HepG2 (cell line): ENCODE results near the gene ATIC. TPM values are rescaled to one million over a fixed set of nuclear protein-coding genes. Genes with fewer than 3 reads are reported as not detected.

Source experiments
- ATAC-seq: fragments of 200-7000 bp; cut with Tn5 transposase; 3 replicates; pipeline ENCODE4 v1.9.1; 2020; ENCODE audit warnings: mild to moderate bottlenecking, moderate library complexity
- BruUV-seq: library from RNA; stranded (reverse); fragments of 400-500 nt; replicated peaks from 2 replicates; lab custom pipeline; 2021; lab: Mats Ljungman, UMichigan
- CTCF ChIA-PET: fragments of 300-600 bp; formaldehyde crosslinking; extraction: SDS; loops from one replicate; lab custom pipeline; 2021; ENCODE audit warnings: low total read pairs, inconsistent platforms, low intra/inter-chr PET ratio; lab: Yijun Ruan, JAX
- POLR2A ChIA-PET: fragments of 350-600 bp; sonication (Branson Sonifier 250); formaldehyde crosslinking; loops from one replicate; lab custom pipeline; 2020; ENCODE audit warnings: antibody characterized with exemption, inconsistent platforms; lab: Yijun Ruan, JAX
- DNase-seq: peaks from one replicate; pipeline ENCODE4 v3.0.0-alpha.2; 2015; ENCODE audit warnings: low spot score
- FAIRE-seq: peaks from 3 replicates; lab custom pipeline; 2011; peaks lifted over from hg19 to GRCh38; lab: Jason Lieb, UNC
- H2AFZ ChIP-seq: one replicate; pipeline ENCODE4 v1.6.1; 2011; ENCODE audit warnings: low read length, inconsistent platforms
- H3K27ac ChIP-seq: fragments of 300-600 bp; 3 replicates; pipeline ENCODE4 v1.8.0; 2011; ENCODE audit warnings: mixed run types, mild to moderate bottlenecking, mixed read lengths, low read length, inconsistent platforms; ENCODE audit not compliant: insufficient read depth; ENCODE audit errors: extremely low read length
- H3K27me3 ChIP-seq, 2 experiments: fragments of 200-600 bp in 1 of 2; 2 replicates in 1 of 2; 3 replicates in 1 of 2; pipeline versions ENCODE4 v1.6.0 to v1.8.0; 2011; ENCODE audit warnings: low read length in 2 of 2, mild to moderate bottlenecking in 2 of 2, moderate library complexity in 2 of 2, inconsistent platforms in 1 of 2; ENCODE audit not compliant: insufficient read depth in 2 of 2, control insufficient read depth in 1 of 2
- H3K36me3 ChIP-seq, 2 experiments: fragments of 200-600 bp in 1 of 2; replicated peaks in 1 of 2; 2 replicates in 1 of 2; 3 replicates in 1 of 2; pipeline versions ENCODE4 v1.5.1 to v1.8.0; 2011; ENCODE audit warnings: low read length in 2 of 2, inconsistent platforms in 1 of 2; ENCODE audit not compliant: insufficient read depth in 2 of 2, control insufficient read depth in 1 of 2
- H3K4me1 ChIP-seq: 2 replicates; pipeline ENCODE4 v1.5.1; 2012; ENCODE audit warnings: low read length, inconsistent platforms; ENCODE audit not compliant: insufficient read depth
- H3K4me2 ChIP-seq: 2 replicates; pipeline ENCODE4 v1.6.0; 2011; ENCODE audit warnings: low read depth, low read length, inconsistent platforms
- H3K4me3 ChIP-seq, 3 experiments: fragments of 200-600 bp in 1 of 3; sonication (generic), shearing (Covaris generic) in 1 of 3; replicated peaks in 1 of 3; 2 replicates each; pipeline ENCODE4 v1.5.1; 2011 to 2016; ENCODE audit warnings: low read length in 3 of 3, inconsistent platforms in 2 of 3, low read depth in 2 of 3, mild to moderate bottlenecking in 2 of 3, control low read depth in 1 of 3, mixed read lengths in 1 of 3; ENCODE audit not compliant: insufficient read depth in 1 of 3
- H3K79me2 ChIP-seq: one replicate; pipeline ENCODE4 v1.6.1; 2011; ENCODE audit warnings: low read length, inconsistent platforms; ENCODE audit not compliant: insufficient read depth
- H3K9ac ChIP-seq: 2 replicates; pipeline ENCODE4 v1.6.0; 2011; ENCODE audit warnings: mild to moderate bottlenecking, low read depth, low read length, inconsistent platforms; ENCODE audit not compliant: insufficient read depth
- H3K9me3 ChIP-seq: 2 replicates; pipeline ENCODE4 v1.5.1; 2012; ENCODE audit warnings: mild to moderate bottlenecking, low read length
- H4K20me1 ChIP-seq: 2 replicates; pipeline ENCODE4 v1.6.0; 2011; ENCODE audit warnings: inconsistent platforms, mild to moderate bottlenecking, low read length, moderate library complexity; ENCODE audit not compliant: insufficient read depth
- EHMT2 ChIP-seq: fragments of 200-600 bp; sonication (generic); IDR thresholded peaks from 2 replicates; pipeline ENCODE4 v1.7.0; 2017; ENCODE audit warnings: antibody characterized with exemption, low read depth, low read length, borderline replicate concordance
- POLR2AphosphoS5 ChIP-seq: IDR thresholded peaks from 2 replicates; pipeline ENCODE4 v1.6.1; 2012; ENCODE audit warnings: low read depth, low read length
- REXO4 ChIP-seq: sonication (generic); formaldehyde crosslinking; IDR thresholded peaks from 2 replicates; pipeline ENCODE4 v1.8.0; 2022; ENCODE audit warnings: missing genetic modification reagents, mild to moderate bottlenecking, borderline replicate concordance
- RXRA ChIP-seq: sonication (generic); formaldehyde crosslinking; IDR thresholded peaks from 2 replicates; pipeline ENCODE4 v1.5.1; 2020; ENCODE audit warnings: missing genetic modification reagents
- SNAPC5 ChIP-seq: sonication (generic); formaldehyde crosslinking; IDR thresholded peaks from 2 replicates; pipeline ENCODE4 v1.8.1; 2023; ENCODE audit warnings: mild to moderate bottlenecking, missing genetic modification reagents, borderline replicate concordance
- ZBTB8A ChIP-seq: sonication (generic); formaldehyde crosslinking; IDR thresholded peaks from 2 replicates; pipeline ENCODE4 v1.4.0; 2020; ENCODE audit warnings: mild to moderate bottlenecking, low read depth, missing genetic modification reagents, borderline replicate concordance
- ZFP36L2 ChIP-seq: sonication (generic); formaldehyde crosslinking; IDR thresholded peaks from 2 replicates; pipeline ENCODE4 v1.4.0; 2020; ENCODE audit warnings: missing genetic modification reagents
- ZNF33B ChIP-seq: sonication (generic); formaldehyde crosslinking; IDR thresholded peaks from 2 replicates; pipeline ENCODE4 v1.5.1; 2020; ENCODE audit warnings: mild to moderate bottlenecking, missing genetic modification reagents
- ZNF724P ChIP-seq: sonication (generic); formaldehyde crosslinking; IDR thresholded peaks from 2 replicates; pipeline ENCODE4 v1.8.0; 2022; ENCODE audit warnings: missing genetic modification reagents, borderline replicate concordance
- ZNF75D ChIP-seq: sonication (generic); formaldehyde crosslinking; IDR thresholded peaks from 2 replicates; pipeline ENCODE4 v1.8.1; 2023; ENCODE audit warnings: missing genetic modification reagents, mild to moderate bottlenecking, borderline replicate concordance
- ZSCAN21 ChIP-seq: sonication (generic); formaldehyde crosslinking; IDR thresholded peaks from 2 replicates; pipeline ENCODE4 v1.8.0; 2022; ENCODE audit warnings: mild to moderate bottlenecking, missing genetic modification reagents, moderate library complexity, borderline replicate concordance
- WGBS: methylation state at CpG from one replicate; pipeline ENCODE4 v1.1.6; 2017; ENCODE audit warnings: low lambda C conversion rate; 5-methylcytosine and 5-hydroxymethylcytosine counted together
- in situ Hi-C: cut with HindIII; loops from 2 replicates; pipeline ENCODE4 v1.10.0; 2017; ENCODE audit warnings: low pct_unique_long_range_greater_than_20kb; ENCODE audit not compliant: extremely low pct_ligation_motif_present
- intact Hi-C: fragments of 100-400 bp; cut with micrococcal nuclease; formaldehyde crosslinking; loops from one replicate; pipeline ENCODE4 v1.10.0; 2022; ENCODE audit not compliant: unreplicated experiment
- polyA plus RNA-seq, 8 experiments: library from polyadenylated mRNA; depleted of rRNA in 3 of 8; stranded (reverse) in 7 of 8; unstranded in 1 of 8; fragments of >200 nt; fragmentation: Illumina TruSeq in 4 of 8; extraction: Trizol in 4 of 8; gene quantifications; 2 replicates each; pipeline versions ENCODE4 v1.2.1 to v1.2.3, GENCODE V29; 2011 to 2016; ENCODE audit warnings: low read depth in 4 of 8, missing spikeins in 1 of 8, mixed read lengths in 1 of 8; ENCODE audit not compliant: insufficient read depth in 1 of 8
- total RNA-seq, 5 experiments: library from RNA; depleted of rRNA; stranded (reverse); fragments of >200 nt; fragmentation: Illumina TruSeq; extraction: Trizol; gene quantifications; 2 replicates each; pipeline ENCODE4 v1.2.3, GENCODE V29; 2016; ENCODE audit warnings: low read depth in 1 of 5
- TF ChIP-seq, protein P1 (sequence below): IDR thresholded peaks from 2 replicates; pipeline ENCODE4 v1.6.1; 2016; ENCODE audit warnings: missing genetic modification reagents, missing compliant biosample characterization
- TF ChIP-seq, protein P2 (sequence below): sonication (generic); formaldehyde crosslinking; IDR thresholded peaks from 2 replicates; pipeline ENCODE4 v1.5.1; 2020; ENCODE audit warnings: mild to moderate bottlenecking, moderate library complexity, missing genetic modification reagents
- TF ChIP-seq, protein P3 (sequence below), 2 experiments: fragments of 450-650 bp in 1 of 2; sonication (generic) in 1 of 2; formaldehyde crosslinking in 1 of 2; IDR thresholded peaks; 2 replicates each; pipeline versions ENCODE4 v1.6.1 to v1.8.0; 2016 to 2022; ENCODE audit warnings: antibody characterized with exemption in 1 of 2, mild to moderate bottlenecking in 1 of 2, missing genetic modification reagents in 1 of 2

ATIC gene
- total and polyA plus RNA-seq, 2 of the 13 experiments (the other 11 are each of a cell fraction or from before 2014, with no cell fraction given): 89.8 to 146 TPM

DNA sequence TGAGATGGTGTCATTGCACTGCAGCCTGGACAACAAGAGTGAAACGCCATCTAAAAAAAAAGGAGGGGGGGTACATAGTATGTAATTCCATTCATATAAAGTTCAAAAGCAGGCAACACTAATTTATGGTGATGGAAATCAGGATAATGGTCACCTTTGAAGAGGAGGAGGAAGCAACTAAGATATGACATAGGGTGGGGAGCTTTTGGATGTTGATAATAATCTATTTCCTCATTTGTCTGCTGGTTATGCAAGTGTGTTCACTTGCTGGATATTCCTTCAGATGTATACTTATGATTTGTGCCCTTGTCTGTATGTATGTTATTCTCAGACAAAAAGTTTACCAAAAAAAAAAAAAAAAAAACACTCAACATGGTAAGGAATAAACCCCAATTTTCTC lies 28.6 kb upstream of the ATIC start:
- WGBS: 28% methylated on average over 1 of the region's 1 CpG
- intact Hi-C loops (no loop called here), in situ Hi-C loops (no loop called here)
- no TSS peak for BruUV-seq
- H3K4me3 ChIP-seq: no peak overlapping the region
- ATAC-seq (no peak), FAIRE-seq (no peak), DNase-seq (no peak)
- H3K27me3 ChIP-seq: no peaks in the 10 kb centered on the region; a peak in 2 of 5 replicates
- H3K9ac ChIP-seq: no peak overlapping the region
- H3K27ac ChIP-seq: no peak overlapping the region
- POLR2A ChIA-PET: no interaction called here
- H3K4me1 ChIP-seq: no peaks in the 10 kb centered on the region
- no peaks in the 10 kb centered on the region for H3K36me3 ChIP-seq
- H3K79me2 ChIP-seq: no peaks in the 10 kb centered on the region
- CTCF ChIA-PET: no interaction called here
- H3K4me2 ChIP-seq: no peak overlapping the region
- no peaks in the 10 kb centered on the region for H4K20me1 ChIP-seq
- TF ChIP-seq, protein P1, sequence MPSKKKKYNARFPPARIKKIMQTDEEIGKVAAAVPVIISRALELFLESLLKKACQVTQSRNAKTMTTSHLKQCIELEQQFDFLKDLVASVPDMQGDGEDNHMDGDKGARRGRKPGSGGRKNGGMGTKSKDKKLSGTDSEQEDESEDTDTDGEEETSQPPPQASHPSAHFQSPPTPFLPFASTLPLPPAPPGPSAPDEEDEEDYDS (CRISPR knock-in tag): no peak
- TF ChIP-seq ZBTB8A (CRISPR knock-in tag) (no peak), POLR2AphosphoS5 (no peak), ZNF33B (CRISPR knock-in tag) (no peak), ZNF724P (CRISPR knock-in tag) (no peak), EHMT2 (no peak), REXO4 (CRISPR knock-in tag) (no peak), ZNF75D (no peak), RXRA (CRISPR knock-in tag) (no peak), ZSCAN21 (CRISPR knock-in tag) (no peak), ZFP36L2 (CRISPR knock-in tag) (no peak), SNAPC5 (CRISPR knock-in tag) (no peak)
- TF ChIP-seq, protein P2, sequence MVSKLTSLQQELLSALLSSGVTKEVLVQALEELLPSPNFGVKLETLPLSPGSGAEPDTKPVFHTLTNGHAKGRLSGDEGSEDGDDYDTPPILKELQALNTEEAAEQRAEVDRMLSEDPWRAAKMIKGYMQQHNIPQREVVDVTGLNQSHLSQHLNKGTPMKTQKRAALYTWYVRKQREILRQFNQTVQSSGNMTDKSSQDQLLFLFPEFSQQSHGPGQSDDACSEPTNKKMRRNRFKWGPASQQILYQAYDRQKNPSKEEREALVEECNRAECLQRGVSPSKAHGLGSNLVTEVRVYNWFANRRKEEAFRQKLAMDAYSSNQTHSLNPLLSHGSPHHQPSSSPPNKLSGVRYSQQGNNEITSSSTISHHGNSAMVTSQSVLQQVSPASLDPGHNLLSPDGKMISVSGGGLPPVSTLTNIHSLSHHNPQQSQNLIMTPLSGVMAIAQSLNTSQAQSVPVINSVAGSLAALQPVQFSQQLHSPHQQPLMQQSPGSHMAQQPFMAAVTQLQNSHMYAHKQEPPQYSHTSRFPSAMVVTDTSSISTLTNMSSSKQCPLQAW (CRISPR knock-in tag): no peak
- TF ChIP-seq, protein P3, sequence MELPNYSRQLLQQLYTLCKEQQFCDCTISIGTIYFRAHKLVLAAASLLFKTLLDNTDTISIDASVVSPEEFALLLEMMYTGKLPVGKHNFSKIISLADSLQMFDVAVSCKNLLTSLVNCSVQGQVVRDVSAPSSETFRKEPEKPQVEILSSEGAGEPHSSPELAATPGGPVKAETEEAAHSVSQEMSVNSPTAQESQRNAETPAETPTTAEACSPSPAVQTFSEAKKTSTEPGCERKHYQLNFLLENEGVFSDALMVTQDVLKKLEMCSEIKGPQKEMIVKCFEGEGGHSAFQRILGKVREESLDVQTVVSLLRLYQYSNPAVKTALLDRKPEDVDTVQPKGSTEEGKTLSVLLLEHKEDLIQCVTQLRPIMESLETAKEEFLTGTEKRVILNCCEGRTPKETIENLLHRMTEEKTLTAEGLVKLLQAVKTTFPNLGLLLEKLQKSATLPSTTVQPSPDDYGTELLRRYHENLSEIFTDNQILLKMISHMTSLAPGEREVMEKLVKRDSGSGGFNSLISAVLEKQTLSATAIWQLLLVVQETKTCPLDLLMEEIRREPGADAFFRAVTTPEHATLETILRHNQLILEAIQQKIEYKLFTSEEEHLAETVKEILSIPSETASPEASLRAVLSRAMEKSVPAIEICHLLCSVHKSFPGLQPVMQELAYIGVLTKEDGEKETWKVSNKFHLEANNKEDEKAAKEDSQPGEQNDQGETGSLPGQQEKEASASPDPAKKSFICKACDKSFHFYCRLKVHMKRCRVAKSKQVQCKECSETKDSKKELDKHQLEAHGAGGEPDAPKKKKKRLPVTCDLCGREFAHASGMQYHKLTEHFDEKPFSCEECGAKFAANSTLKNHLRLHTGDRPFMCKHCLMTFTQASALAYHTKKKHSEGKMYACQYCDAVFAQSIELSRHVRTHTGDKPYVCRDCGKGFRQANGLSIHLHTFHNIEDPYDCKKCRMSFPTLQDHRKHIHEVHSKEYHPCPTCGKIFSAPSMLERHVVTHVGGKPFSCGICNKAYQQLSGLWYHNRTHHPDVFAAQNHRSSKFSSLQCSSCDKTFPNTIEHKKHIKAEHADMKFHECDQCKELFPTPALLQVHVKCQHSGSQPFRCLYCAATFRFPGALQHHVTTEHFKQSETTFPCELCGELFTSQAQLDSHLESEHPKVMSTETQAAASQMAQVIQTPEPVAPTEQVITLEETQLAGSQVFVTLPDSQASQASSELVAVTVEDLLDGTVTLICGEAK (IDR thresholded peaks at IDR 0.05): no peak
- TF ChIP-seq, protein P3 (CRISPR knock-in tag; IDR thresholded peaks at IDR 0.05): no peak
- TF ChIP-seq, all 625 proteins: peak for 0
- Histone ChIP-seq H2AFZ (no peak overlapping the region), H3K9me3 (no peaks in the 10 kb centered on the region)
